ENCODE data around the gene MAP3K4.
"Not testable (repeated sequence)": the region's sequence is repeated elsewhere in the genome, so short reads cannot be mapped to it uniquely, and the experiment has no call there.

MAP3K4 gene

GRCh38 chr6:160967833-160968232 is 23.7 kb upstream of the MAP3K4 start:
- DNase-seq (ENCODE audit: low read depth): no peak

GRCh38 chr6:160971171-160971570 is 20.4 kb upstream of the MAP3K4 start:
- no peak for DNase-seq (ENCODE audit: low read depth)

GRCh38 chr6:160972111-160972510 is 19.5 kb upstream of the MAP3K4 start:
- no peak for DNase-seq (ENCODE audit: low read depth)

GRCh38 chr6:160972594-160972993 is 19.0 kb upstream of the MAP3K4 start:
- DNase-seq (ENCODE audit: low read depth): not testable (repeated sequence)

DNA sequence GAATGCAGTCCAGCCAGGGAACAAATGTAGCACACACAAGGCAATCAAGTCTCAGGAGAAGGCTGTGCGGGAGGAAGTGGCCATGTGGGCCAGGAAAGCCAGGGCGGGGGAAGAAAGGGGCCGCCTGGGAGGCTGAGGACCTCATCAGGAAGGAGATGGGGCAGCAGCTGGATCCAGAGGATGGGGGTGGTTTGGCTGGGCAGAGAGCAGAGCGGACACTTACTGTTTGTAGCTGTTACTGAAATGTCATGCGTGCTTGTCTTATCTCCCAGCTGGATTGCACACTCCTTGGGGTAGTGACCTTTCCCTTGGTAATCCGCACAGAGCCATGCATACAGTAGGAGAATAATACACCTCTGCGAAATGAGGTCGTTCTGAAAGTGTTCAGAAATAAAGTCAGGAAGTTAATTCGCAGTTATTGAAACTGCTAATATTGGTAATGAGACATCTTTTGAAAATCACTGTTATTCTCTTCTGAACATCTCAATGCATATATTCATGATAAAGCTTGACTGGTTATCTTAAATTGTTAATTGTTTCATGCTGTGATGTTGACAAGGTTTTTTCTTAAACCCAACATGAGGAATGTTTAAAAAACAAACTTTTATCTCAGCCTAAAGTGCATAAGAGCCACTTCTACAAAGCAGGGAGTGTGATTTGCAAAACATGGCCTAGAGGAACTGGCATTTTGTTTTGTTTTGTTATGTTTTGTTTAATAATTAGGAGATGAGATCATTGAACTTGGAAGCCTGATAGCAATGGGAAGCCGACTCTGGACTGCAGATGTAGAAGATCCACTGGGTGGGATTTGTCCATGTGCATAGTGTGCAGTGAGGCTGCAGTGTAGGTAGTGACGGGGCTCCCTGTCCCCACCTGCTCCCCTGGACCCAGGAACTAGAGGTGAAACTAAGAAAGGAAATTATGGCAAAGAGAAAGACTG is 18.0 kb upstream of the MAP3K4 start:
- DNase-seq (ENCODE audit: low read depth): no peak

DNA sequence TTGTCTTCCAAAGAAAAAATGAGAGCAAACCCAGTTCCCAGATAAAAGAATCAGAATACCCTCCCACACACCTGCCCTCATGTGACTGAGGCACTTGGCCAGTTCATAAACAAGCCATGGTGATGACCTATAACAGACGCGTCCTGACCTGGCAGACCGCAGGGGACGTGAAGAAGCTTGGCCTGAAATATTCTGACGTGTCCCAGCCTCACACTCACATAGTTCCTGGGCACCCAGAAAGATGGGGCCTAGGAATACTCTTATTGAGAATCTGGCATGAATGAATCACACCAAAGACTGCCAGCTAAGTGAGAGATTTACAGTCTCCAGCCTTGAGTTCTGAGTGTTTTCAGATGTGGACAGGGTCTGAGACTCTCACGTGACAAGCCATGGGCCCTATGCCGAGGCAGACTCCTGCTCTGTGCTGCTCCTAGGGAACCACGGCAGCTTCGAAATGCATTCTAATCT is 17.2 kb upstream of the MAP3K4 start:
- DNase-seq (ENCODE audit: low read depth): no peak

GRCh38 chr6:160975162-160975561 is 16.4 kb upstream of the MAP3K4 start:
- no peak for DNase-seq (ENCODE audit: low read depth)

GRCh38 chr6:160975961-160976360 is 15.6 kb upstream of the MAP3K4 start:
- not testable (repeated sequence) for DNase-seq (ENCODE audit: low read depth)

DNA sequence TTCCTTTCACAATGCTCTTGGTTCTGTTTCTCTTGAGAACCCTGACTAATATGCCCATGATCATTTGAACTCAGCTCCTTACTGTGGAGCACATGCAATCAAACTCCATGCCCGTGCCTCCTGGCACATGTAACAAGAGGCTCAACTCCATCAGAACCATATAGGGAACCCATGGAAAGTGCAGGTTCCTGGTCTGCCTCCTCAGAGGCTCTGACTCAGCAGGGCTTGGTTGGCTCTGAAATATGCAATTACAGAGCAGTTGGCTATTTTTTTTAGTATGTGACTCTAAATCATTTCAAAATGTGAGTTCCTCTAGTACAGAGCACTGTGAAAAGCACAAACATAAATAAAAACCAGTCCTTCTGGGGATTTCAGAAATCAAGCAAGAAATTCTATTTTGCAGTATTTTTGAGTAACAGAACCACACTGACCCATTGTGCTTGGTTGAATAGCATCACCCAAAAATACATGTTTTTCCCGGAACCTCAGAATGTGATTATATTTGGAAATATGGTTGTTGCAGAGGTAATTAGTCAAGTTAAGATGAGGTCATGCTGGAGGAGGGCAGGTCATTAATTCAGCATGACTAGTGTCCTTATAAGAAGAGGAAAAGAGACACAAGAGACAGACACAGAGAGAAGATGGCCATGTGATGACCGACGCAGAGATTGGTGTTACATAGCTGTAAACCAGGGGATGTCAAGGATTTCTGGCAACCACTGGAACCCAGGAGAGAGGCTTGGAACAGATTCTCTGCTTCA is 13.2 kb upstream of the MAP3K4 start:
- DNase-seq (ENCODE audit: low read depth): no peak

GRCh38 chr6:160979061-160979708 is 12.4 kb upstream of the MAP3K4 start:
- no peak for DNase-seq (ENCODE audit: low read depth)

GRCh38 chr6:160983377-160983948 is 8.1 kb upstream of the MAP3K4 start:
- DNase-seq (ENCODE audit: low read depth): not testable (repeated sequence)

GRCh38 chr6:160986851-160987250 is 4.7 kb upstream of the MAP3K4 start:
- no peak for DNase-seq (ENCODE audit: low read depth)

- no peak for DNase-seq (ENCODE audit: low read depth)
Measured at GRCh38 chr6:160987265-160987664, 4.3 kb upstream of the MAP3K4 start.

DNA sequence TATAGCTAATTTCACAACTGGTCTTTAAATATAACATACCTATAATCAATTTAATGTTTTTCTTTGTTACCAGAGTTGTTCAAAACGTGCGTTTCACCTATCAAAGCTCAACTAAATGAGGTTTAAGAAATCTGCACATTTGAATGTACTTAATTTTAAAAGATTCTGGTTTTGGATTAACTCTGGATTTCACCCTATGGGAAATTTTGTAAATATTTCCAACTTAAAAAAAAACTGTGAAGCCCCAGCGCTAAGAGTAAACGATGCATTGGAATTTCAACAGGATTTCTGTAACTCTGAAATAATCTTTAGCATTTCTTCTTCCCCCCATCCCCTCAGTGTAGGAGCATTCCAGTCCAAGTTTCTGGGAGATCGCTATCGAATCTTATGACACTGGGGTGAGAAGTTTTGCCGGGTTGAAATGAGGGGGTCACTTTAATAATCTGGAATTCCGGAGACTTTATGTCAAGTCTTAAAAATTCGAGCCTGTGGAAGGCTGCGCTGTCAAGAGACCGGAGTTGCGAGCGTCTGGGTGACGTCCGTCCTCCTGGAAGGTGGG is 643 bp upstream of the MAP3K4 start:
- no peak for DNase-seq (ENCODE audit: low read depth)

DNA sequence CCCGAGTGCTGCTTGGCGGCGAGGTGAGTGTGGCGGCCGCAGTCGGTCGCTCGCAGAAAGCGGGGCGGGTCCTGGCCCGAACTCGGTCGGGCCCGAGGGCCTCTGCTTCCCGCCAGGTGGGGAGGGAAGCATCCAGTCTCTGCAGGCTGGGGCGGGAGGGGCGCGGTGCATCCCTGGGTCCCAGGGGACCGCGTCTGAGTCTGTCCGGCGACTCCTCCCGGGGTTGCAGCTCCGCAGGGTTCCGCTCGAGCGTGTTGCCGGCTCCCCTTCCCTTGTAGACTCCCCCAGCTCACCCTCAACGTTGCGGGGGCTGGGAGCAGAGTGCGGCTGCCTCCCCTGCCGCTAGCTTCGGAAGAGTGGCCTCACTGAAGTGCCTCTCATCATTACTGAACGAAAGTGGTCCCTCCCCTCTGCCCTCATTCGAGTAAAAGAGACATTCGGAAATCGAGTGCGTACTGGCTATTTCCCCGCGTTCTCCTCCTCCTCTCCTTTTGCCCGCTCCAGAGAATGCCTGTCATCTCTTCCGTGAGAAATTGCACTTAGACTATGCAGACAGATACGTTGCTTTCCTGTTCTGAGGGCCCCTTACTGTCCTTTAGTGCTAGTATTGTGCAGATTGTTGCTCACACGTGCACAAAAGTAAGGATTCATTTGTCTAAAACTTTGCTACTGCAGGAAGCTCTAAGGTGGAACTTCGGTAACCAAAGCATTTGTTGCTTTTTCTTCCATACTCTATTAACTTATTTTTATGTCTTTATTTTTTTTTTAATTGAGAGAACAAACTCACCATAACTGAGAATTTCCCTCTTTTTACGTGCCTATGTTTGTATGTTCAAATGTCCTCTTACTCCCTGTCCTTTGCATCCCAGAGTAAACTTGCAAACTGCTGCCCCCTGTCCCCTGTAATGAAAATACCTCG is 751 bp downstream of the MAP3K4 start:
- peak; percentile 25 for DNase-seq (ENCODE audit: low read depth)

GRCh38 chr6:160992980-160993314 is 1.4 kb downstream of the MAP3K4 start:
- DNase-seq (ENCODE audit: low read depth): no peak

GRCh38 chr6:160995271-160995670 is 3.7 kb downstream of the MAP3K4 start:
- DNase-seq (ENCODE audit: low read depth): no peak

DNA sequence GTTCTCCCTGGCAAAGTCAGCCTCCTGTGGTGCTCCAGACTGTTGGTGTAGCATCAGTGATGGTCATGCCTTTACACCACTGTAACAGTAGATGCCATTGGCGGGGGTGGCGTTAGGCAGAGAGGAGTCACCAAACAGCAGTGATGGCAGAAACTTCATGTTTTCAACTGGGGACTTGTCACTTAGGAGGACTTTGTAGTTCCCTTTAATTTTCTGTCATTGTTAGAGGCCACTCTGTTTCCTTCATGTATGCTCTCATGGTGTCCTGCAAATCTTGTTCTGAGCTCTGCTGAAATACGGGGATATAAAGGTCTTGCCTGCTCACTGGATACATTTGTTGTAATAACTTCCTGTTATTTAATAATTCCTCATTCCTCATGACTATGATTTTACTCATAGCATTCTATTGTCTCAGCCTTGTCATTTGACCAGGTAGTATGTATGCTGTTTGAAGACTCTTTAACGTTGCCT is 4.6 kb downstream of the MAP3K4 start:
- no peak for DNase-seq (ENCODE audit: low read depth)

DNA sequence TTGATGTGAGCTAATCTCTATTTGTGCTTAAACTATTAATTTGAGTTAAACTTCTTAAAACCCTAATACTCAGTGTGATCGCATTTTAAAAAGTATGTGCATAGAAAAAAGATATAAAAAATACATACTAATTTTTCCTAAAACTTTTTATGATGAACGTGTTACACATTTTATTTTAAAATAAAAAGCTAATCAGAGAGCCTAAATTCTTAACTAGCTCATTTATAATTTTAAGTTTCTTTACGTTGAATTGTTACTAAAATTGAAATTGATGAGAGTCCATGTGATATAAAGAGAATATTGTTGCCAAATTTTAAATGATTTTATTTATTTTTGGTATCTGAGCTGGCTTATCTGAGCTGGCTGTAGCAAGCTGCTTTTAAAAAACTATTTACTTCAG is 6.6 kb downstream of the MAP3K4 start:
- DNase-seq (ENCODE audit: low read depth): no peak

GRCh38 chr6:160998766-160999165 is 7.2 kb downstream of the MAP3K4 start:
- DNase-seq (ENCODE audit: low read depth): no peak

DNA sequence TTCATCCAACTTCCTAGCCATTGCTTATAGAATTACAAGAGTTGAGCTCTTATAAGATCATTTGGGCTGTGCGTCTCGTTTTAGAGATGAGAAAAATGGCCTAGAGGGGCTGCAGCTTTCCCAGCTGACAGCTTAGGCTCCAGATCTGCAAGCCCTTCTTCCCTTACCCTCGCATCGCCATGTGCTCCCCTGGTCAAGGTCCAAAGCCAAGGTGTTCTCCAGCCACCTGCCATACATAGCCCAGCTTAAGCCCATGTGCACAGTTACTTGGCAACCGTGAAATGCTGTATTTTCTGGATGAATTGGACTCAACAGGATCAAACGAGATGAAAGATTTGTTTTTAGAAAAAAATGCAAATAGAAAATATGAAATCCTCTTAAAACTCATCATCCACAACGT is 7.9 kb downstream of the MAP3K4 start:
- no peak for DNase-seq (ENCODE audit: low read depth)
